H9 (cell line): ENCODE data around the gene SLC13A4. TPM values are rescaled to one million over a fixed set of nuclear protein-coding genes. Genes with fewer than 3 reads are reported as not detected.
A peak's percentile ranks its signal among the peaks of the same experiment; 100 is the strongest.

Experiments used
- DNase-seq: peaks from one replicate; pipeline ENCODE4 v3.0.0-alpha.2; 2017
- H2AFZ ChIP-seq: one replicate; pipeline ENCODE4 v1.6.1; 2013; ENCODE audit warnings: mild to moderate bottlenecking, low read length, control low read depth, moderate library complexity
- H2AK5ac ChIP-seq: 2 replicates; pipeline ENCODE4 v1.6.1; 2013; ENCODE audit warnings: low read length, control low read depth, mixed read lengths; ENCODE audit not compliant: insufficient read length
- H2BK120ac ChIP-seq: one replicate; pipeline ENCODE4 v1.6.1; 2013; ENCODE audit warnings: low read depth, mild to moderate bottlenecking, low read length, control low read depth, inconsistent platforms; ENCODE audit not compliant: poor library complexity, severe bottlenecking
- H2BK12ac ChIP-seq: 2 replicates; pipeline ENCODE4 v1.6.1; 2013; ENCODE audit warnings: low read length, control low read depth, mixed read lengths, low read depth; ENCODE audit not compliant: insufficient read length
- H2BK15ac ChIP-seq: 2 replicates; pipeline ENCODE4 v1.6.1; 2013; ENCODE audit warnings: low read depth, low read length, control low read depth
- H2BK20ac ChIP-seq: one replicate; pipeline ENCODE4 v1.6.1; 2013; ENCODE audit warnings: low read depth, mild to moderate bottlenecking, low read length, control low read depth, inconsistent platforms; ENCODE audit not compliant: poor library complexity, severe bottlenecking
- H2BK5ac ChIP-seq: 2 replicates; pipeline ENCODE4 v1.6.1; 2013; ENCODE audit warnings: low read length, control low read depth, mixed read lengths; ENCODE audit not compliant: insufficient read length
- H3K14ac ChIP-seq: 2 replicates; pipeline ENCODE4 v1.6.1; 2013; ENCODE audit warnings: low read length, control low read depth; ENCODE audit not compliant: insufficient read depth
- H3K18ac ChIP-seq: 2 replicates; pipeline ENCODE4 v1.6.1; 2013; ENCODE audit warnings: low read depth, mild to moderate bottlenecking, mixed read lengths, low read length, control low read depth; ENCODE audit not compliant: insufficient read length
- H3K23ac ChIP-seq: 2 replicates; pipeline ENCODE4 v1.6.1; 2013; ENCODE audit warnings: low read length, control low read depth, mixed read lengths, low read depth; ENCODE audit not compliant: insufficient read length
- H3K23me2 ChIP-seq: 2 replicates; pipeline ENCODE4 v1.6.1; 2013; ENCODE audit warnings: low read depth, mild to moderate bottlenecking, mixed read lengths, low read length, control low read depth; ENCODE audit not compliant: insufficient read length, poor library complexity, severe bottlenecking
- H3K27ac ChIP-seq: 2 replicates; pipeline ENCODE4 v1.5.1; 2013; ENCODE audit warnings: low read length, control low read depth, mixed read lengths, low read depth; ENCODE audit not compliant: insufficient read length
- H3K27me3 ChIP-seq: 2 replicates; pipeline ENCODE4 v1.6.1; 2013; ENCODE audit warnings: low read length, control low read depth, inconsistent platforms; ENCODE audit not compliant: insufficient read depth
- H3K4ac ChIP-seq: 2 replicates; pipeline ENCODE4 v1.6.1; 2013; ENCODE audit warnings: low read depth, mild to moderate bottlenecking, control low read depth, inconsistent platforms, low read length, moderate library complexity
- H3K4me1 ChIP-seq: 2 replicates; pipeline ENCODE4 v1.6.1; 2013; ENCODE audit warnings: low read length, control low read depth, inconsistent platforms; ENCODE audit not compliant: insufficient read depth
- H3K4me2 ChIP-seq: 2 replicates; pipeline ENCODE4 v1.6.1; 2013; ENCODE audit warnings: low read length, control low read depth, mixed read lengths; ENCODE audit not compliant: insufficient read length, insufficient read depth
- H3K56ac ChIP-seq: 2 replicates; pipeline ENCODE4 v1.6.1; 2013; ENCODE audit warnings: low read depth, mild to moderate bottlenecking, mixed read lengths, low read length, control low read depth; ENCODE audit not compliant: insufficient read length
- H3K79me1 ChIP-seq: 2 replicates; pipeline ENCODE4 v1.6.1; 2013; ENCODE audit warnings: low read depth, mild to moderate bottlenecking, moderate library complexity, low read length, control low read depth, inconsistent platforms; ENCODE audit not compliant: insufficient read depth, poor library complexity, severe bottlenecking
- H3K79me2 ChIP-seq: 2 replicates; pipeline ENCODE4 v1.6.1; 2013; ENCODE audit warnings: low read length, control low read depth, inconsistent platforms; ENCODE audit not compliant: insufficient read depth
- H3K9ac ChIP-seq: 2 replicates; pipeline ENCODE4 v1.6.1; 2013; ENCODE audit warnings: low read length, control low read depth, mixed read lengths; ENCODE audit not compliant: insufficient read length; ENCODE audit errors: extremely low read depth
- H3K9me3 ChIP-seq: one replicate; pipeline ENCODE4 v1.6.1; 2013; ENCODE audit warnings: low read depth, low read length, inconsistent platforms; ENCODE audit not compliant: control insufficient read depth
- H3T11ph ChIP-seq: one replicate; pipeline ENCODE4 v1.6.1; 2013; ENCODE audit warnings: mild to moderate bottlenecking, low read length, control low read depth, inconsistent platforms
- H4K20me1 ChIP-seq: one replicate; pipeline ENCODE4 v1.6.1; 2013; ENCODE audit not compliant: control insufficient read depth, insufficient read length, insufficient read depth
- H4K5ac ChIP-seq: 2 replicates; pipeline ENCODE4 v1.6.1; 2013; ENCODE audit warnings: low read depth, mild to moderate bottlenecking, mixed read lengths, low read length, control low read depth; ENCODE audit not compliant: insufficient read length
- H4K8ac ChIP-seq: replicated peaks from 2 replicates; pipeline ENCODE4 v1.6.1; 2013; ENCODE audit warnings: low read length, control low read depth, mixed read lengths, low read depth; ENCODE audit not compliant: insufficient read length
- H4K91ac ChIP-seq: 2 replicates; pipeline ENCODE4 v1.6.1; 2013; ENCODE audit warnings: low read depth, mild to moderate bottlenecking, moderate library complexity, mixed read lengths, low read length, control low read depth; ENCODE audit not compliant: insufficient read length
- H3K27ac Mint-ChIP-seq, 3 experiments: 2 replicates in 2 of 3; 3 replicates in 1 of 3; pipeline ENCODE4 v1.8.0; 2020 to 2021; ENCODE audit warnings: mixed read lengths in 3 of 3, mild to moderate bottlenecking in 1 of 3, moderate library complexity in 1 of 3
- H3K27me3 Mint-ChIP-seq: 2 replicates; pipeline ENCODE4 v1.8.0; 2021; ENCODE audit warnings: low read depth, mild to moderate bottlenecking, moderate library complexity, mixed read lengths
- H3K36me3 Mint-ChIP-seq, 3 experiments: 2 replicates in 2 of 3; 3 replicates in 1 of 3; pipeline ENCODE4 v1.8.0; 2020 to 2021; ENCODE audit warnings: low read depth in 3 of 3, mixed read lengths in 3 of 3; ENCODE audit not compliant: insufficient read depth in 1 of 3
- H3K4me1 Mint-ChIP-seq, 2 experiments: 2 replicates each; pipeline ENCODE4 v1.8.0; 2020; ENCODE audit warnings: mixed read lengths in 2 of 2
- H3K4me3 Mint-ChIP-seq, 2 experiments: 2 replicates in 1 of 2; 3 replicates in 1 of 2; pipeline ENCODE4 v1.8.0; 2020 to 2021; ENCODE audit warnings: mild to moderate bottlenecking in 2 of 2, mixed read lengths in 2 of 2, moderate library complexity in 1 of 2
- H3K9me3 Mint-ChIP-seq, 2 experiments: 2 replicates in 1 of 2; 3 replicates in 1 of 2; pipeline ENCODE4 v1.8.0; 2020; ENCODE audit warnings: mild to moderate bottlenecking in 2 of 2, mixed read lengths in 2 of 2, moderate library complexity in 1 of 2
- CTCF ChIP-seq: fragments of 200-600 bp; sonication (generic); conservative IDR thresholded peaks from 3 replicates; pipeline ENCODE4 v1.8.0; 2021; ENCODE audit warnings: antibody characterized with exemption, mild to moderate bottlenecking
- WGBS: extraction: QIAGEN DNeasy Blood & Tissue Kit; methylation state at CpG from one replicate; pipeline ENCODE4 v1.1.7; 2013; ENCODE audit warnings: missing lambda C conversion rate, low lambda C conversion rate, mixed read lengths; ENCODE audit not compliant: insufficient read length; ENCODE audit errors: extremely low coverage; 5-methylcytosine and 5-hydroxymethylcytosine counted together
- total RNA-seq: library from RNA; stranded (reverse); gene quantifications from 2 replicates; pipeline ENCODE4 v1.2.1, GENCODE V29; 2021

The SLC13A4 gene
- total RNA-seq, 1 experiment from 2014 or later: 3.5 TPM

GRCh38 chr7:135650831-135651573 lies 77.0 kb downstream of the SLC13A4 start:
- peak overlapping the region; percentile 40 to 53 (median 46); a peak in 4 of 7 replicates for H3K27ac Mint-ChIP-seq
- H3K27me3 ChIP-seq: no peaks in the 10 kb centered on the region
- no peak overlapping the region for H2BK15ac ChIP-seq
- no peaks in the 10 kb centered on the region for H3K9me3 Mint-ChIP-seq
- H3K79me1 ChIP-seq: no peaks in the 10 kb centered on the region
- TF ChIP-seq CTCF: no peak
- no peak overlapping the region for H3K4me3 Mint-ChIP-seq
- no peak overlapping the region for H3K4me2 ChIP-seq
- no peak overlapping the region for H2BK120ac ChIP-seq
- no peaks in the 10 kb centered on the region for H3K9me3 ChIP-seq
- no peak overlapping the region for H4K8ac ChIP-seq
- H3K79me2 ChIP-seq: no peaks in the 10 kb centered on the region
- H3K14ac ChIP-seq: no peak overlapping the region
- H4K91ac ChIP-seq: no peak overlapping the region
- no peak overlapping the region for H3K18ac ChIP-seq
- no peaks in the 10 kb centered on the region for H3K4me1 ChIP-seq
- no peaks in the 10 kb centered on the region for H3K27me3 Mint-ChIP-seq
- H2BK20ac ChIP-seq: no peak overlapping the region
- H3K36me3 Mint-ChIP-seq: peaks cover 13 to 50% (median 32%) of the 10 kb centered on the region in 3 experiments; a peak in 6 of 7 replicates
- DNase-seq: no peak
- no peak overlapping the region for H3K9ac ChIP-seq
- H4K5ac ChIP-seq: no peak overlapping the region
- no peak overlapping the region for H2AK5ac ChIP-seq
- no peak overlapping the region for H3K23ac ChIP-seq
- no peak overlapping the region for H2BK12ac ChIP-seq
- H3K4me1 Mint-ChIP-seq: peaks cover 11 to 20% of the 10 kb centered on the region in 2 experiments
- no peak overlapping the region for H3K27ac ChIP-seq
- H2BK5ac ChIP-seq: no peak overlapping the region
- H4K20me1 ChIP-seq: no peaks in the 10 kb centered on the region
- no peak overlapping the region for H3K4ac ChIP-seq
- no peak overlapping the region for H3K56ac ChIP-seq
- WGBS: no CpG with 5 or more reads among the region's 15 CpGs
- no peak overlapping the region for H3T11ph ChIP-seq
- H2AFZ ChIP-seq: no peak overlapping the region
- H3K23me2 ChIP-seq: no peaks in the 10 kb centered on the region
